ENCODE data around the gene ADAMTSL1.

GRCh38 chr9:18588002-18588401 lies 114.0 kb downstream of the ADAMTSL1 start:
- TF ChIP-seq CTCF (conservative IDR thresholded peaks at IDR 0.05; ENCODE audit: low read depth in 2 of 2) = no peak
- TF ChIP-seq ETS1 (IDR thresholded peaks at IDR 0.05) = no peak
- no peak for TF ChIP-seq POLR2AphosphoS5 (IDR thresholded peaks at IDR 0.05; ENCODE audit: low read depth)
- TF ChIP-seq REST (IDR thresholded peaks at IDR 0.05; ENCODE audit: unreplicated experiment) = no peak
- no peak for TF ChIP-seq EZH2phosphoT487 (IDR thresholded peaks at IDR 0.05; ENCODE audit: unreplicated experiment)
- TF ChIP-seq ZNF331 (CRISPR knock-in tag; IDR thresholded peaks at IDR 0.05; ENCODE audit: low read depth) = no peak
- TF ChIP-seq CREB1 (CRISPR knock-in tag; IDR thresholded peaks at IDR 0.05; ENCODE audit: low read depth) = no peak
- no peak for TF ChIP-seq EZH2 (IDR thresholded peaks at IDR 0.05; ENCODE audit: low read depth, unreplicated experiment)
- no peak for TF ChIP-seq JUNB (IDR thresholded peaks at IDR 0.05; ENCODE audit: unreplicated experiment)
- TF ChIP-seq NANOG (IDR thresholded peaks at IDR 0.05; ENCODE audit: borderline replicate concordance) = no peak
- TF ChIP-seq ZNF114 (CRISPR knock-in tag; IDR thresholded peaks at IDR 0.05) = no peak
- TF ChIP-seq STAT1 (IDR thresholded peaks at IDR 0.05; ENCODE audit: unreplicated experiment) = no peak
- TF ChIP-seq ZNF462 (CRISPR knock-in tag; IDR thresholded peaks at IDR 0.05) = no peak
